ENCODE measurements around the gene MMAB.

The MMAB gene

DNA sequence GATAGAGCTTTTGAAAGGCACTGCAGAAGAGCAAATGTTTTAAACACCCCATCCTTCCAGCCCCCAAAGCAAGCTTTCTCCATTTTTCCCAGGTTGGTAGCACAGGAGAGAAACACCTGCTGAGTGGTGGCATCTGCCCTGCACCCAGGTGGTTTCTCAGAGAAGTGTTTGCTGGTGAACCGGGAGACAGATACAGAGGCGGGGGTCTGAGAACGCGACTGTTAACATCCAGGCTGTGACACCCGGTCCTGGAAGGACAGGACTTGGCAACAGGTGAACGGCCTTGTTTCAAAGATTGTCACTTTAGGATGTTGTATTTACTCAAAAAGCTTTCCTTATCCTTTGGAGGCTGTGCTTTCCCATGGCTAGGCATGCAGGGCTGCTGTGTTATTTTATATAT, 18.5 kb downstream of the MMAB start:
- Histone ChIP-seq H3K27ac (no peak overlapping the region), H3K9me3 (no peaks in the 10 kb centered on the region), H3K36me3 (peaks cover 0 to 39% (median 0%) of the 10 kb centered on the region in 3 donors), H3K27me3 (peaks cover 0 to 16% of the 10 kb centered on the region in 2 donors), H3K4me1 (no peaks in the 10 kb centered on the region), H3K4me3 (no peak overlapping the region)
- intact Hi-C loops (cut with DNase I; ENCODE audit: low total_unique reads) = no loop called here
- DNase-seq = no peak
- no peak for TF ChIP-seq CTCF (IDR thresholded peaks at IDR 0.05)

GRCh38 chr12:109553906-109554500, 19.3 kb downstream of the MMAB start:
- Histone ChIP-seq H3K9me3 (no peaks in the 10 kb centered on the region), H3K36me3 (peaks cover 0 to 31% (median 0%) of the 10 kb centered on the region in 3 donors), H3K27me3 (peaks cover 0 to 19% of the 10 kb centered on the region in 2 donors), H3K27ac (no peak overlapping the region), H3K4me1 (no peaks in the 10 kb centered on the region), H3K4me3 (no peak overlapping the region)
- no peak for TF ChIP-seq CTCF (IDR thresholded peaks at IDR 0.05)
- intact Hi-C loops (cut with DNase I; ENCODE audit: low total_unique reads) = no loop called here
- DNase-seq = no peak

- Histone ChIP-seq H3K27ac (no peak overlapping the region), H3K9me3 (no peaks in the 10 kb centered on the region), H3K36me3 (peaks cover 0 to 26% (median 0%) of the 10 kb centered on the region in 3 donors), H3K4me1 (no peaks in the 10 kb centered on the region), H3K27me3 (peaks cover 0 to 24% of the 10 kb centered on the region in 2 donors), H3K4me3 (no peak overlapping the region)
- TF ChIP-seq CTCF (IDR thresholded peaks at IDR 0.05) = no peak
- no peak for DNase-seq
- intact Hi-C loops (cut with DNase I; ENCODE audit: low total_unique reads) = no loop called here
Measured at GRCh38 chr12:109553483-109553882, 19.8 kb downstream of the MMAB start.

DNA sequence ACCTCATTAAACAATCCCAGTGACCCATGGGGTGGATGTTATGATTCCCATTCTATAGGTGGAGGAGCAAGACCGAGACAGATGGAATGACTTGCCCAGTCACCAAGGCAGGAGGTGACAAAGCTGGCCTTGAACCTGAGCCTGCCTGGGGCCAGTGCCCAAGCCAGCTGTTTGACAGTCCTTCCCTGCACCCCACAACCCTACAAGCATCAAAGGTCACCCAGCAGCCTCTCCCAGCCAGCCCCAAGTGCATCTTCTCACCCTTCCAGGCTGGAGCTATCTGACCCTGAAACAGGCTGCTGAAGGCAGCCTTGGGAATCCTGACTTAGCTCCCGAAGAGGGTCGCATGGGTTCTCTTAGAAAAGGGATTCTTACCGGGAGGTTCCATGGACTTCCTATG, 20.3 kb downstream of the MMAB start:
- H3K4me1 ChIP-seq = no peaks in the 10 kb centered on the region
- no peak for DNase-seq
- no peaks in the 10 kb centered on the region for H3K9me3 ChIP-seq
- H3K36me3 ChIP-seq = peaks cover 0 to 21% (median 0%) of the 10 kb centered on the region in 3 donors
- intact Hi-C loops (cut with DNase I; ENCODE audit: low total_unique reads) = no loop called here
- no peak overlapping the region for H3K4me3 ChIP-seq
- H3K27me3 ChIP-seq = peaks cover 0 to 29% of the 10 kb centered on the region in 2 donors
- no peak overlapping the region for H3K27ac ChIP-seq
- TF ChIP-seq CTCF (IDR thresholded peaks at IDR 0.05) = no peak

GRCh38 chr12:109551108-109551507, 22.2 kb downstream of the MMAB start:
- intact Hi-C loops (cut with DNase I; ENCODE audit: low total_unique reads) = no loop called here
- Histone ChIP-seq H3K27me3 (peaks cover 0 to 39% of the 10 kb centered on the region in 2 donors), H3K36me3 (peaks cover 0 to 3% (median 0%) of the 10 kb centered on the region in 3 donors), H3K4me1 (no peaks in the 10 kb centered on the region), H3K27ac (no peak overlapping the region), H3K9me3 (no peaks in the 10 kb centered on the region), H3K4me3 (no peak overlapping the region)
- no peak for TF ChIP-seq CTCF (IDR thresholded peaks at IDR 0.05)
- no peak for DNase-seq

DNA sequence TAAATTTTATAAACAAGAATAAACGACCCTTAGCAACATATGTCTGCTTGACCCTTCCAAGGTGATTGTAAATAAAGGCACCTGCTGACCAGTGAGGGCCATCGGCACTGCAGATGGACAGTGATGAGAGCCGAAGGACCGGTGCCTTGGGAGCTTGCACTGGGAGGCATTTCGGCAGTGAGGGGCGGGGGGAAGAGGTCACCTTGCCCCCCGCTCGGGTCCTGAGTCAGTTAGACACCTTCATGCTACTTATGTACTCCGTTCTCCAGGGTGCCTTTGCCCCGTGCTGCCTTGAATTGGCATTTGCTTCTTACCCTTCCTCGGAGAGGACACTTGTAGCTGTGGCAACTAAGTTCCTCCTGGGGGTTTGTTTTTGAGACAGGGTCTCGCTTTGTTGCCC, 23.0 kb downstream of the MMAB start:
- Histone ChIP-seq H3K27ac (no peak overlapping the region), H3K9me3 (no peaks in the 10 kb centered on the region), H3K4me3 (no peak overlapping the region), H3K27me3 (peaks cover 0 to 39% of the 10 kb centered on the region in 2 donors), H3K4me1 (peaks cover 0 to 2% (median under 1%) of the 10 kb centered on the region in 4 donors), H3K36me3 (no peaks in the 10 kb centered on the region)
- no peak for TF ChIP-seq CTCF (IDR thresholded peaks at IDR 0.05)
- intact Hi-C loops (cut with DNase I; ENCODE audit: low total_unique reads) = no loop called here
- DNase-seq = no peak

Data from tibial artery (tissue), 4 donors.